Mesenteric fat pad (tissue), 1 donor: ENCODE measurements around the gene CDKN2B. TPM values are rescaled to one million over a fixed set of nuclear protein-coding genes. Genes with fewer than 3 reads are reported as not detected.

Experiments
- DNase-seq: peaks from one replicate; pipeline ENCODE4 v3.0.0-alpha.2; 2020; ENCODE audit warnings: low spot score
- total RNA-seq: library from RNA; stranded (reverse); fragmentation: NEBNext Ultra II Directional; extraction: Animal tissue kit (Norgen Biotek cat#: 25700); gene quantifications from one replicate; pipeline ENCODE4 v1.2.1, GENCODE V29; 2021
- donor health status: DM: yes; HTN: yes; CAD: no.

CDKN2B gene
- total RNA-seq, 1 donor from 2014 or later, result 68.7 TPM

DNA sequence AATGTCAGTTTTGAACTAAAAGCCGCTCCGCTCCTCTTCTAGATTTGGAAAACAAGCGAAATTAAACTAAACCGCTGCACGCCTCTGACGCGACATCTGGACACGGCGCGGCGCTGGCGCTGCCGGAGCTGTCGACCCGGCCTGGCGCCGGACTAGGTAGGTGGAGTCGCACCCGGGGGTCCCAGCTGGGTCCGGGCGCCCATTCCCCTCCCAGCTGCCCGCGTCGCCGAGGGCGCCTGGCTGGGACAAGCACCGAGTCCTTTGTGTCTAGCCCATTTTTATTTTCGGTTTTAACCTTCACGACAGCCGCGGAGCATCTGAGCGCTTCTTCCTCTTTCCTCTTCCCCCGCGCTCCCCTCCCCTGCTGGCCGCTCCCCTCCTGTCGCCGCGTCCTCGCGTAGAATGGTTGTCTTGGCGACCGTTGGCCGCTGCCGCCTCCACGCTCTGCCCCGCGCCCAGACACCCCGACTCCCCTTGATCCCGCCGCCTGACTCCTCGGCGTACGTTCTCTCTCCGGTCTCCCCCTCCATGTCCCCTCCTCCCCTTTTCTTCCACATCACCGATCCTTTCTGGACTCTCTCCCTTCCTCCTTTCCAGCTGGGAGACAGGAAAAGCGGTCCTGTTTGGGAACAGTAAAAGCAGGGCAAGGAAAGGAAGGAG, 14.0 kb downstream of the CDKN2B start:
- DNase-seq, result peak; percentile 93

DNA sequence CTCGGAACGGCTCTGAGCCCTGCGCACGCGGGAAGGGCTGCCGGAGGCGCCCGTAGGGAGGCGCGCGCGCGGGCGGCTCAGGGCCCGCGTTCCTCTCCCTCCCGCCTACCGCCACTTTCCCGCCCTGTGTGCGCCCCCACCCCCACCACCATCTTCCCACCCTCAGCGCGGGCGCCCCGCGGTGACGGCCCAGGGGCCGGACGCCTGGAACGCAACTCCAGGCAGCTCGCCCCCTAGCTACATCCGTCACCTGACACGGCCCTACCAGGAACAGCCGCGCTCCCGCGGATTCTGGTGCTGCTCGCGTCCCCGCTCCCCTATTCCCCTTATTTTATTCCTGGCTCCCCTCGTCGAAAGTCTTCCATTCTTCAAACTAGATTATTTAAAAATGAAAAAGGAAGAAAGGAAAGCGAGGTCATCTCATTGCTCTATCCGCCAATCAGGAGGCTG, 14.5 kb downstream of the CDKN2B start, which contains the start of gene CDKN2B-AS1:
CDKN2B-AS1 (plus strand) TSS at position 236 of the 450 bp plus-strand sequence.
- peak; percentile 89 for DNase-seq

DNA sequence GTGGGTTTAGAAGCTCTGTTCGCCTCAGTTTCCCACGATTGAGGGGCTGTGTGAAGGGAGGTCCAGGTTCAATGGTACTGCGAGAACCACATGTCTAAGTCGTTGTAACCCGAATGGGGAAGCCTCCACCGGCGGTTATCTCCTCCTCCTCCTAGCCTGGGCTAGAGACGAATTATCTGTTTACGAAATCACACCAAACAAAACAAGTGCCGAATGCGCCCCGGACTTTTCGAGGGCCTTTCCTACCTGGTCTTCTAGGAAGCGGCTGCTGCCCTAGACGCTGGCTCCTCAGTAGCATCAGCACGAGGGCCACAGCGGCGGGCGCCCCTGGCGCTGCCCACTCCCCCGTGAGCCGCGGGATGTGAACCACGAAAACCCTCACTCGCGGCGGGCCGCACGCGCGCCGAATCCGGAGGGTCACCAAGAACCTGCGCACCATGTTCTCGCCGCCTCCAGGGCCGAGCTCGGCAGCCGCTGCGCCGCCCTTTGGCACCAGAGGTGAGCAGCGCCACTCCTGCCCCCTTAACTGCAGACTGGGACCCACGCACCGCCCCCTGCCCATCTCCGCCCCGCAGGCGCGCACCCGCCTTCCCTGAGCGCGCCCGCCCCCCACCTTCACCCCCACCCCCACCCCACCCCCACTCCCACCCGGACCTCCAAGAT, 15.1 kb downstream of the CDKN2B start, which contains the start of gene CDKN2A:
CDKN2A (minus strand) TSS at position 500 of the 663 bp plus-strand sequence.
- DNase-seq, result no peak

DNA sequence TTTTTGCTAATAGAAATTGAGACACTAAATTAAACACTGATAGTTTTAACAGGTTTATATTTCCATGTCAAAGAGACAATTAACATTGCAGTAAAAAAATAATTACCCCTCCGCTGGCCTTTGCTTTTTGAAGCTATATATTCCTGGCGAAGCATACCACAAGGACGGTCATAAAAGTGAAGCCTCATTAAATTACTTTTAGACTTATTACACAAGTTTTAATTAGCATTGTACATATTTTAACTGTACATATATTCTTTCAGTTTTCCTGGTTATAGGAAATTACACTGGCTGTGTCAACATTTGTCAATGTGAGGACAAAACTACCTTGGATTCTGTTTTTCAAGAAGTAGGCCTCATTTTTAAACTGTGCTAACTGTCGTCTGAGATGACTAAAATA, 16.1 kb downstream of the CDKN2B start:
- no peak for DNase-seq

DNA sequence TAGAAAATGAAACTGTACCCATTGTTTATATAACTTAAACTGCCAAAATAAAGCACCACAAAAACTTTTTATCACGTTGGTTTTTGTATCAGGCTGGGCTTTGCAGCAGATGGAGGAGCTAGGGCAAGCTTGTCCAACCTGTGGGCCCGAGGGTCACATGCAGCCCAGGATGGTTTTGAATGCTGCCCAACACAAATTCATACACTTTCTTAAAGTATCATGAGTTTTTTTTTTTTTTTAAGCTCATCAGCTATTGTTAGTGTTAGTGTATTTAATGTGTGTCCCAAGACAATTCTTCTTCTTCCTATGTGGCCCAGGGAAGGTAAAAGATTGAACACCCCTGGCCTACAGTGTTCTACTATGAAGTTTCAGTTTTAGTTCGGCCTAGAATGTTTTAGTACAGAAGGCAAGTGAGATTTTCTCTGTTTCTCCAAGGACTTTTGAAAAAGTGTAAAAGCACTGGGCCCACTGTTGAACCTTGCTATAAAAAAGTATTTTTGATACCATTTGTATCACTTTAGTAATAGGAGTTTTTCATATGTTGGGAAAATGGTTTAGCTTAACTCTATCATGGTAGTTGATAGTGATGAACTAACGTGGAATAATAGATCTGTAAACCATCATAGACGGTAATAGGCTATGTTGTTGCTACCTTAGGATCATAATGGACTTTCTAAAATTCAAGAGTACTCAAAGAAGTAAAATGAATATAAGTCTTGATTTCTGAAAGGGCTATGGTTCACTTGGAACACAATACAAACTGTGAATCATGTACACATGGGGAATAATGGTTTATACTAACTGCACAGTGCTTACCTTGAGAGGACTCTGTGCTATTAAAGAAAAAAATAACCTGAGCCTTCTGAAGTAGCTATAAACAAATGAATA, 17.8 kb downstream of the CDKN2B start:
- no peak for DNase-seq

DNA sequence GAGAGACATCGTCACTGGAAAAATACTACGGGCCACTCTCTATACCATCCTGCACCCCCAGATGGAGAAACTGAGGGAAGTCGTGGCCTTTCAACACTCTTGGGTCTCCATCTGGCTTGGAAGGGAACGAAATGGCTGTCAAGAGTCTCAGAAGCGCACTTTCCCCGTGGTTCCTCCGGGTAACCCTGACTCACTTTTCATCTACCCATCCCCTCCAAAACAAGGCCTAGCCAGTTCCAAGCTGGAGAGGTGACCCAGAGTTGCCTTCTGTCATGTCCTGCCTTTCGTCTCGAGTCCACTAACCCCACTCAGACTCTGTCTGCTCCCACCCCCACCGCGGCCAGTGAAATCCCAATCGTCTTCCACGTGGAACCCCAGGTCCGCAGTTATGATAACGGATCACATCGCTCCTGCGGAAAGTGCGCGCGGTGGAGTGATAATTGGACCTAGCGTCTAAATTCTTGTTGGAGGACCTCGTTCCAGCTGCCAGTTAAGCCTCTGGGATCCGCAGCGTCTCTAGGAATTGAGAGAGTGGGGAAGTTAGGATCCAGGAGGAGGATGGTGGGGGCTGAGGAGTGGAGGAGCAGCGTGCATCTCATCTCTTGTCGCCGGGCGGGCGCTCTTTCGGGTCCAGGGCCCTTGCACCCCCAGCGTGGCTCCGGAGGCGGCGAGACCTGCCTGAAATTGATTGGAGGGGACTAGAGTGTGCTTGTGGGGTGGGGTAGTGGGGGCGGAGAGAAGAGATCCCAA, 19.5 kb downstream of the CDKN2B start:
- peak; percentile 86 for DNase-seq

DNA sequence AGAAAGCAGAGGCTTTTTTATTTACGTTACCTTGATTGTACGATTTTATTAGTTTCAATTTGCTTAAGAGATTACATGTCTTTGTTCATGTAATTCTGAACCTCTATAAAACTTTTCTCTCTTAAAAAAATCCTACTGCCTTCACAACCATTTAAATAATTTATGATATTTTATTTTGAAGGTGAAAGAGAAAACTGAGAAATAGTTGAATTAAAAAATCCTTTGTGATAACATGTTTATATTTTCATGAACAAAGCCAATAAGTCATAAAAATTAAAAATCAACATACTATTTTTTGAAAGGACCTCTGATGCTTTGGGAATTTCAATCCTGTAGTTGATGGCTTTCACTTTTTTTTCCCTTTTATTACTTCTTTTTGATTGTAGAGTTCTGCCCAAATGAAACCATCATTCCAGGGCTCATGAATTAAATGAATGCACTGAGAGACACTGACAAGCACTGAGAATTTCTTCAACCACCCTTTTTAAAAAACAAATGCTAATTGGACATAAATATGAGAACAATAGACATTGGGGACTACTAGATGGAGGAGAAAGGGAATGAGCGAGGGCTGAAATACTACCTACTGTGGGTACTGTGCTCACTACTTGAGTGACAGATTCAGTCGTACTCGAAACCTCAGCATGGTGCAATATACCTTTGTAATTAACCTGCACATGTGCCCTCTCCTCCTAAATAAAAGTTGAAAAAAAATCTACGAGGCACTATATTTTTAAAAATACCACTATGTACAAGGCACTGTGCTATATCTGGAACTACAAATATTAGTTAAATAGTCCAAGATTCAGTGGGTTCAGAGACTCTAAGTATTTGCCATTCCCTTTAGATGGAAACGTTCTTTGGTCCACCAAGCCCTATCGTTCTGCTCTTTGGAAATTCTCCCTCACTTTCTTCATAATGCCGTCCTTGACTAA, 20.8 kb downstream of the CDKN2B start:
- DNase-seq, result no peak

DNA sequence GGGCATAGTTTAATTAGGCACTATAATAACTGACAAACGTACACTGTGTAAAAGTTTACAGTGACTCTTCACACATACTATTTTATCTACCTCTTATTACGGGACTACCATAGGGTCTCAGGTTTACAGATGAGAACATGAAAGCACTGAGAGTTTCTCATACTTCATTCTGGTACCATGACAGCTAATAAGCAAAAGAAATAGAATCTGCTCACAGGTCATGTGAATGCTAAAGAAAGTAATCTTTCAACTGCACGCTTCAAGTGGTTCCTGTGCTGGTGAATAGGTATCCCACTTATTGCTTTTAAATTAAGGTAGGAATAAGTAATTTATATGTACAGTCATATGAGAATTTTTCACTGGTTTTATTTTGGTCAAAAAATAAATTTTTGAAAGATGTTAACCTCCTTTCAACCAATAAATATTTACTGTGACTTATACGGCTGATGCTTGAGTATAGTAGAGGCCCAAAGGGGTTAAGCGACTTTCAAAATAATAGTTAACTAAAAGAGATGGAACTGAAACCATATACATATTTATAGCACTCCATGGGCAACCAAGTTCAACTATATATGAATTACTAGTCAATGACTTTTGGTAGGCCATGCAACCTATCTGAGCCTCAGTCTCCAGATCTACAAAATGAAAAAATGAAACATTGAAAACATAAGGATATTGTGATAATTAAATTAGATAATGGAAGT, 23.0 kb downstream of the CDKN2B start:
- no peak for DNase-seq

DNA sequence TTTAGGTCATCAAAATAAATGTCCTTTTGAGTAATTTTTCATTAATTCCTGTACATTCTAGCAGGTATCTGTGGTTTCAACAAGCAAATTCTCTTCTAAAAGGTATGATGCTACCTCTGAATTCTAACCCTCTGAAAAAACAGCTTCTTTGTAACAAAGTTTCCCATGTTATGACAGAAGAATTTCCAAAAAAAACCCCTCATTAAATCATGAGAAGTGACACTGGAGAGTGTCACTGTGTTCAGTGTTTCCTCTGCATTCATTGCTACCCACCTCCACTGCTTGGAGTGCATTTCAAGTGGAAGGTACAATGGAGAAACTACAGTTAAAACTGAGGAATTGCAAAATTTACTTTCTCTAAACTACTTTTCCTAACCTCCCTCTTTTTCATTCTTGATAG, 25.0 kb downstream of the CDKN2B start:
- DNase-seq, result no peak

DNA sequence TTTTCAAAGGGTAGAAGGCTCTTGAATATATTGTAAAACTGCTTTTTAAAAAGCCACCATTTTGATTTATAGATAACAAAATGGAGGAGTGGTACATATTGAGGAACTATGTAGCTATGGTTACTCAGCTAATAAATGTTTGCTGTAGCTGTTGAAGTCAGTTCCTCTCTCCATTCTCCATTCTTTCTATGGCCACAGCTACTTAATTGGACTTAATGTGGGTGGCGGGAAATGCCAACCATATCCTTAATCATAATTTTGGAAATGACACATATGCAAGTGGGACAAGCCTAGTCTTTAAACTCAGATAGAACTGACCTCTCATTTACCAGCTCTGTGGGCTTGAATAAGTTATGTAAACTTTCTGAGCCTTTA, 25.6 kb downstream of the CDKN2B start:
- DNase-seq, result no peak

DNA sequence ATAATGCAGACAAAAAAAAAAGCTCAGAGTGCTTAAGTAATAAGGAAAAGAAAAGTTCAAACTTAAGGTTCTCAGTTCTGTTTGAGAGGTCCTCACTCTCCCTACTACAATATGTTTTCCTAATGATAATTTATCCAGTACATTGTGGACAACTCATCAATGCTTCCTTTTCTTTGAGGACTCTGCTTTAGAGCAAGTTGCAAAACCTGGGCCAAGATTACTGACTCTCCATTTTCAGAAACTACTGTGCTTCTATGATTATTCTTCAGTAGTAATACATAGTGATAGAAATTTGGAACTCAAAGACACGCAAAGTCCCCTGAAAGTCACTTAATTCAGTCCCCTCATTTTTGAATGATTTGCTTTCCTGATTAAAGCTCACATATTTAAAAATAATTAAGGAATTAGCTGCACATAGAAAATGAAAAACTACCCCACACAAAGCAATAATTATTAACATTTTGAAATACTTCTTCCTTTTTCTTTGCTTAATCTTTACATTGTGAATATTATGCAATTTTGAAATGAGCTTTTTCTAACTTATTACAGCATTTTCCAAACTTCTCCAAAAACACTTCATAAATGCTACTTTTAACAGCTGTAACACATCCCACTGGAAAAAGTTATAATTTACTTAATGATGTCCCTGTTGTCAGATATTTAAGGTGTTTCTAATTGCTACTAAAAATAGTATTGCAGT, 26.1 kb downstream of the CDKN2B start:
- no peak for DNase-seq

DNA sequence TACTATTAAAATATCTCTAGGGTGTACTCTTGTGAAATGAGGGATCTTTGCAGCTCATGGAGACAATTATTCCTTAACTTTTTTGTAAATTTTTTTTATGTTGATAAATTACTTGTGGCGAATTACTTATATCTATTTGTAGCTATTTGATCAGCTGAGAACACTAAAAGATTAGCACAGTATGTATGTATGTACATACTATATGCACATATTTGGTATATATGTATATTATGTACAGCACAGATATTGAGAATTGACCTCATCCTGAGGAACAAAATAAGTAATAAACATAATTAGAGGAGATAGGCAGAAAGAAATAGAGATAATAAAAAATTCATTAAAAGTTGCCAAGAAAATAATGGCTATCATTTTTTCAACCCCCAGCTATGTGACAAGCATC, 26.7 kb downstream of the CDKN2B start:
- no peak for DNase-seq

DNA sequence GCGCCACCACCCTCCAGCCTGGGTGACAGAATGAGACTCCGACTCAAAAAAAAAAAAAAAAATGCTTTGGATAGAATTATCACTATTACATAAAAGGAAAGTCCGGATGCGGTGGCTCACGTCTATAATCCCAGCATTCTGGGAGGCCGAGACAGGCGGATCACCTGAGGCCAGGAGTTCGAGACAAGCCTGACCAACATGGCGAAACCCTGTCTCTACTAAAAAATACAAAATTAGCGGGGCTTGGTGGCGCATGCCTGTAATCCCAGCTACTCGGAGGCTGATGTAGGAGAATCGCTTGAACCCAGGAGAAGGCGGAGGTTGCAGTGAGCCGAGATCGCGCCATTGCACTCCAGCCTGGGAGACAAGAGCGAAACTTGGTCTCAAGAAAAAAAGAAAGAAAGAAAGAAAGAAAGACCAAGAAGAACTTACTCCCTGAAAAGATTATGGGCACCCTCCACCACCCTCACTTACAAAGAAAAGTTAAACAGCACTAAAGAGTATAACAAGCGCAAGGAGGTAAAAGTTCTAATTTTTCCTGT, 32.7 kb downstream of the CDKN2B start:
- DNase-seq, result no peak

DNA sequence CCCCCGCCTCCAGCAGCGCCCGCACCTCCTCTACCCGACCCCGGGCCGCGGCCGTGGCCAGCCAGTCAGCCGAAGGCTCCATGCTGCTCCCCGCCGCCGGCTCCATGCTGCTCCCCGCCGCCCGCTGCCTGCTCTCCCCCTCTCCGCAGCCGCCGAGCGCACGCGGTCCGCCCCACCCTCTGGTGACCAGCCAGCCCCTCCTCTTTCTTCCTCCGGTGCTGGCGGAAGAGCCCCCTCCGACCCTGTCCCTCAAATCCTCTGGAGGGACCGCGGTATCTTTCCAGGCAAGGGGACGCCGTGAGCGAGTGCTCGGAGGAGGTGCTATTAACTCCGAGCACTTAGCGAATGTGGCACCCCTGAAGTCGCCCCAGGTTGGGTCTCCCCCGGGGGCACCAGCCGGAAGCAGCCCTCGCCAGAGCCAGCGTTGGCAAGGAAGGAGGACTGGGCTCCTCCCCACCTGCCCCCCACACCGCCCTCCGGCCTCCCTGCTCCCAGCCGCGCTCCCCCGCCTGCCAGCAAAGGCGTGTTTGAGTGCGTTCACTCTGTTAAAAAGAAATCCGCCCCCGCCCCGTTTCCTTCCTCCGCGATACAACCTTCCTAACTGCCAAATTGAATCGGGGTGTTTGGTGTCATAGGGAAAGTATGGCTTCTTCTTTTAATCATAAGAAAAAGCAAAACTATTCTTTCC, 34.2 kb downstream of the CDKN2B start:
- no peak for DNase-seq

DNA sequence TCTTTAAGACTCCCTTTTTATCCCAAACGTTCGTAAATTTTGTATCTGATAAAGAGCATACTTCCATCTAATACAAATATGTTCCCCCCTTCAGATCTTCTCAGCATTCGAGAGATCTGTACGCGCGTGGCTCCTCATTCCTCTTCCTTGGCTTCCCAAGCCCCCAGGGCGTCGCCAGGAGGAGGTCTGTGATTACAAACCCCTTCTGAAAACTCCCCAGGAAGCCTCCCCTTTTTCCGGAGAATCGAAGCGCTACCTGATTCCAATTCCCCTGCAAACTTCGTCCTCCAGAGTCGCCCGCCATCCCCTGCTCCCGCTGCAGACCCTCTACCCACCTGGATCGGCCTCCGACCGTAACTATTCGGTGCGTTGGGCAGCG, 34.8 kb downstream of the CDKN2B start:
- no peak for DNase-seq

DNA sequence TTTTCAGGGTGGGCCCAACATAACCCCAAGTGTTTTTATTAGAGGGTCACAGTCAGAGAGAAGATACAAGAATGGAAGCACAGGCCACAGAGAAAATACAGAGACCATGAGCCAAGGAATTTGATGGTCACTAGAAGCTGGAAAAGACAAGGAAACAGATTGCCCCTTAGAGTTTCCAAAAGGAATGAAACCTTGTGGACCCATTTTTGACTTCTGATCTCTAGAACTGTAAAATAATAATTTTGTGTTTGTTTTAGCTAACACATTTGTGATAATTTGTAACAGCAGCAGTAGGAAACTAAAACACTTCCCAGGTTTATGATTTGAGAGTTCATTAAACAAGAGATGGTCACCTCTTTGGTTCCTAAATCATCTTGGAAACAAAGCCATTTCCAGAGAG, 36.7 kb downstream of the CDKN2B start:
- DNase-seq, result no peak

DNA sequence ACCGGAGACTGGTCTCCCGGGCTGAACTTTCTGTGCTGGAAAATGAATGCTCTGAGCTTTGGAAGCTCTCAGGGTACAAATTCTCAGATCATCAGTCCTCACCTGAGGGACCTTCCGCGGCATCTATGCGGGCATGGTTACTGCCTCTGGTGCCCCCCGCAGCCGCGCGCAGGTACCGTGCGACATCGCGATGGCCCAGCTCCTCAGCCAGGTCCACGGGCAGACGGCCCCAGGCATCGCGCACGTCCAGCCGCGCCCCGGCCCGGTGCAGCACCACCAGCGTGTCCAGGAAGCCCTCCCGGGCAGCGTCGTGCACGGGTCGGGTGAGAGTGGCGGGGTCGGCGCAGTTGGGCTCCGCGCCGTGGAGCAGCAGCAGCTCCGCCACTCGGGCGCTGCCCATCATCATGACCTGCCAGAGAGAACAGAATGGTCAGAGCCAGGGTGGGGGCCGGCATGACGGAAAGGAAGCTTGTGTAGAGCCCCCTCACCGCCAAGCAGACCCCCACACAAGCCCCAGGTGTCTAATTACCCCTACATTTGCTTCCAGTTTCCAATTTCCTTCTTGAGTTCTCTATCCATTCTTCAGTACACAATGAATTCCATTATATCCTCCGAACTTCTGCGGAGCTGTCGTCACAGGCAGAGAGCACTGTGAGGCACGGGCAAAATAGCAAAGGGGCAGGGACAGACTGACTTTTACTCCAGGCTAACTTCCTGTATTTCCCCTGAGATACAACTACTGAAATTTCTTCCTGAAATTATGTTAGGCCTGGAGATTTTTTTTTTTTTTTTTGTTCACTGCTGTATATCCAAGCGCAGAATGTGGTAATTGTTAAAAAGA, 38.1 kb downstream of the CDKN2B start:
- no peak for DNase-seq
